Gastroesophageal sphincter (tissue), 3 donors: ENCODE measurements around the gene RIPOR2.

Source experiments
- EP300 ChIP-seq: sonication (generic); formaldehyde crosslinking; IDR thresholded peaks from one replicate; pipeline ENCODE4 v1.6.1; 2017; ENCODE audit warnings: antibody characterized with exemption, mild to moderate bottlenecking
- POLR2A ChIP-seq, 2 donors: fragments of 450-650 bp; IDR thresholded peaks; one replicate each; pipeline ENCODE4 v1.6.1; 2017; ENCODE audit warnings: antibody characterized with exemption in 2 of 2, mild to moderate bottlenecking in 2 of 2, moderate library complexity in 1 of 2
- POLR2AphosphoS5 ChIP-seq: sonication (generic); formaldehyde crosslinking; IDR thresholded peaks from one replicate; pipeline ENCODE4 v1.6.1; 2017; ENCODE audit warnings: antibody characterized with exemption
- TF ChIP-seq, protein P1 (sequence below), 4 experiments: fragments of 200-600 bp in 2 of 4; fragments of 450-650 bp in 2 of 4; sonication (generic) in 1 of 4; IDR thresholded peaks; one replicate each; pipeline ENCODE4 v1.5.1; 2017 to 2019; ENCODE audit warnings: antibody characterized with exemption in 4 of 4, mild to moderate bottlenecking in 2 of 4, moderate library complexity in 2 of 4

DNA sequence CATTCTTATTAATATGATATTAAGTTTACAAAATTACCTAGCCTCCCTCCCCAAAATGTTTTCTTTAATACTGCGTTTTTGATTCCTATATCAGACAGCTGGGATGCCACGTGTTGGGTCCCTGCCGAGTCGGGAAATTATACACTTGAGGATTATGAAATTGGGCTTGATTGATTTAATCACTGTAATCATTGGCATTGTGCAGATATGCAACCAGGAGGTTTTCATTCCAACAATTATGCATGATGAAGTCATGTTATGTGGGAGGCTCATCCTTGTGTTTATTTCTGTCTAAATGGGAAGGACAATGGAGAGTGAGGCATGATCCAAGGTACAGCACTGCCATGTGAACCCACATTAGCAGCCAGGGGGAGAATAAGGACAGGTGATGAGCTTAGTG, 30.6 kb upstream of the RIPOR2 start:
- TF ChIP-seq, protein P1, sequence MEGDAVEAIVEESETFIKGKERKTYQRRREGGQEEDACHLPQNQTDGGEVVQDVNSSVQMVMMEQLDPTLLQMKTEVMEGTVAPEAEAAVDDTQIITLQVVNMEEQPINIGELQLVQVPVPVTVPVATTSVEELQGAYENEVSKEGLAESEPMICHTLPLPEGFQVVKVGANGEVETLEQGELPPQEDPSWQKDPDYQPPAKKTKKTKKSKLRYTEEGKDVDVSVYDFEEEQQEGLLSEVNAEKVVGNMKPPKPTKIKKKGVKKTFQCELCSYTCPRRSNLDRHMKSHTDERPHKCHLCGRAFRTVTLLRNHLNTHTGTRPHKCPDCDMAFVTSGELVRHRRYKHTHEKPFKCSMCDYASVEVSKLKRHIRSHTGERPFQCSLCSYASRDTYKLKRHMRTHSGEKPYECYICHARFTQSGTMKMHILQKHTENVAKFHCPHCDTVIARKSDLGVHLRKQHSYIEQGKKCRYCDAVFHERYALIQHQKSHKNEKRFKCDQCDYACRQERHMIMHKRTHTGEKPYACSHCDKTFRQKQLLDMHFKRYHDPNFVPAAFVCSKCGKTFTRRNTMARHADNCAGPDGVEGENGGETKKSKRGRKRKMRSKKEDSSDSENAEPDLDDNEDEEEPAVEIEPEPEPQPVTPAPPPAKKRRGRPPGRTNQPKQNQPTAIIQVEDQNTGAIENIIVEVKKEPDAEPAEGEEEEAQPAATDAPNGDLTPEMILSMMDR (IDR thresholded peaks at IDR 0.05) = no peak
- TF ChIP-seq EP300 (no peak), POLR2A (IDR thresholded peaks at IDR 0.05) (no peak), POLR2AphosphoS5 (no peak)
